ENCODE results near the gene SLC30A2. TPM values are rescaled to one million over a fixed set of nuclear protein-coding genes. Genes with fewer than 3 reads are reported as not detected.

Gene SLC30A2
- total and polyA plus RNA-seq, 9 of the 15 experiments (the other 6 are each of a cell fraction or from before 2014, with no cell fraction given), result 0.01 to 0.18 (median 0.06) TPM; not detected in 3

- TF ChIP-seq, protein P1, sequence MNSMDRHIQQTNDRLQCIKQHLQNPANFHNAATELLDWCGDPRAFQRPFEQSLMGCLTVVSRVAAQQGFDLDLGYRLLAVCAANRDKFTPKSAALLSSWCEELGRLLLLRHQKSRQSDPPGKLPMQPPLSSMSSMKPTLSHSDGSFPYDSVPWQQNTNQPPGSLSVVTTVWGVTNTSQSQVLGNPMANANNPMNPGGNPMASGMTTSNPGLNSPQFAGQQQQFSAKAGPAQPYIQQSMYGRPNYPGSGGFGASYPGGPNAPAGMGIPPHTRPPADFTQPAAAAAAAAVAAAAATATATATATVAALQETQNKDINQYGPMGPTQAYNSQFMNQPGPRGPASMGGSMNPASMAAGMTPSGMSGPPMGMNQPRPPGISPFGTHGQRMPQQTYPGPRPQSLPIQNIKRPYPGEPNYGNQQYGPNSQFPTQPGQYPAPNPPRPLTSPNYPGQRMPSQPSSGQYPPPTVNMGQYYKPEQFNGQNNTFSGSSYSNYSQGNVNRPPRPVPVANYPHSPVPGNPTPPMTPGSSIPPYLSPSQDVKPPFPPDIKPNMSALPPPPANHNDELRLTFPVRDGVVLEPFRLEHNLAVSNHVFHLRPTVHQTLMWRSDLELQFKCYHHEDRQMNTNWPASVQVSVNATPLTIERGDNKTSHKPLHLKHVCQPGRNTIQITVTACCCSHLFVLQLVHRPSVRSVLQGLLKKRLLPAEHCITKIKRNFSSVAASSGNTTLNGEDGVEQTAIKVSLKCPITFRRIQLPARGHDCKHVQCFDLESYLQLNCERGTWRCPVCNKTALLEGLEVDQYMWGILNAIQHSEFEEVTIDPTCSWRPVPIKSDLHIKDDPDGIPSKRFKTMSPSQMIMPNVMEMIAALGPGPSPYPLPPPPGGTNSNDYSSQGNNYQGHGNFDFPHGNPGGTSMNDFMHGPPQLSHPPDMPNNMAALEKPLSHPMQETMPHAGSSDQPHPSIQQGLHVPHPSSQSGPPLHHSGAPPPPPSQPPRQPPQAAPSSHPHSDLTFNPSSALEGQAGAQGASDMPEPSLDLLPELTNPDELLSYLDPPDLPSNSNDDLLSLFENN (IDR thresholded peaks at IDR 0.05; ENCODE audit: low read depth in 2 of 2, low read length in 2 of 2), result no peak
- no peak for TF ChIP-seq ZNF232 (CRISPR knock-in tag; IDR thresholded peaks at IDR 0.05)
- TF ChIP-seq ZNF12 (CRISPR knock-in tag; IDR thresholded peaks at IDR 0.05), result no peak
- no peak for TF ChIP-seq ARHGAP35 (IDR thresholded peaks at IDR 0.05; ENCODE audit: partially characterized antibody)
- TF ChIP-seq ZNF699 (CRISPR knock-in tag; IDR thresholded peaks at IDR 0.05; ENCODE audit: insufficient replicate concordance), result no peak
- 0 out of 2 replicates have a peak, but pooled peaks have one; percentile 17 for TF ChIP-seq ZNF263 (CRISPR knock-in tag; IDR thresholded peaks at IDR 0.05; ENCODE audit: borderline replicate concordance)
- TF ChIP-seq ZNF766 (CRISPR knock-in tag; conservative IDR thresholded peaks at IDR 0.05), result no peak
- TF ChIP-seq, protein P2, sequence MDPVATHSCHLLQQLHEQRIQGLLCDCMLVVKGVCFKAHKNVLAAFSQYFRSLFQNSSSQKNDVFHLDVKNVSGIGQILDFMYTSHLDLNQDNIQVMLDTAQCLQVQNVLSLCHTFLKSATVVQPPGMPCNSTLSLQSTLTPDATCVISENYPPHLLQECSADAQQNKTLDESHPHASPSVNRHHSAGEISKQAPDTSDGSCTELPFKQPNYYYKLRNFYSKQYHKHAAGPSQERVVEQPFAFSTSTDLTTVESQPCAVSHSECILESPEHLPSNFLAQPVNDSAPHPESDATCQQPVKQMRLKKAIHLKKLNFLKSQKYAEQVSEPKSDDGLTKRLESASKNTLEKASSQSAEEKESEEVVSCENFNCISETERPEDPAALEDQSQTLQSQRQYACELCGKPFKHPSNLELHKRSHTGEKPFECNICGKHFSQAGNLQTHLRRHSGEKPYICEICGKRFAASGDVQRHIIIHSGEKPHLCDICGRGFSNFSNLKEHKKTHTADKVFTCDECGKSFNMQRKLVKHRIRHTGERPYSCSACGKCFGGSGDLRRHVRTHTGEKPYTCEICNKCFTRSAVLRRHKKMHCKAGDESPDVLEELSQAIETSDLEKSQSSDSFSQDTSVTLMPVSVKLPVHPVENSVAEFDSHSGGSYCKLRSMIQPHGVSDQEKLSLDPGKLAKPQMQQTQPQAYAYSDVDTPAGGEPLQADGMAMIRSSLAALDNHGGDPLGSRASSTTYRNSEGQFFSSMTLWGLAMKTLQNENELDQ (CRISPR knock-in tag; IDR thresholded peaks at IDR 0.05; ENCODE audit: borderline replicate concordance), result no peak
- TF ChIP-seq FOXJ2 (tag; IDR thresholded peaks at IDR 0.05), result no peak
- 0 out of 2 replicates have a peak, but pooled peaks have one; percentile 40 for TF ChIP-seq RUNX1 (IDR thresholded peaks at IDR 0.05; ENCODE audit: low read depth)
- TF ChIP-seq CEBPG (CRISPR knock-in tag; IDR thresholded peaks at IDR 0.05), result peak; percentile 31; the same call in 1 of the 2 replicates
- no peak for TF ChIP-seq CEBPG (tag; conservative IDR thresholded peaks at IDR 0.05 in 1 of 2, IDR thresholded peaks at IDR 0.05 in 1 of 2)
- TF ChIP-seq HLTF (IDR thresholded peaks at IDR 0.05), result 0 out of 2 replicates have a peak, but pooled peaks have one; percentile 15
- TF ChIP-seq, protein P3, sequence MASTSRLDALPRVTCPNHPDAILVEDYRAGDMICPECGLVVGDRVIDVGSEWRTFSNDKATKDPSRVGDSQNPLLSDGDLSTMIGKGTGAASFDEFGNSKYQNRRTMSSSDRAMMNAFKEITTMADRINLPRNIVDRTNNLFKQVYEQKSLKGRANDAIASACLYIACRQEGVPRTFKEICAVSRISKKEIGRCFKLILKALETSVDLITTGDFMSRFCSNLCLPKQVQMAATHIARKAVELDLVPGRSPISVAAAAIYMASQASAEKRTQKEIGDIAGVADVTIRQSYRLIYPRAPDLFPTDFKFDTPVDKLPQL (IDR thresholded peaks at IDR 0.05; ENCODE audit: extremely low read depth, insufficient read length), result no peak
- TF ChIP-seq, protein P4, sequence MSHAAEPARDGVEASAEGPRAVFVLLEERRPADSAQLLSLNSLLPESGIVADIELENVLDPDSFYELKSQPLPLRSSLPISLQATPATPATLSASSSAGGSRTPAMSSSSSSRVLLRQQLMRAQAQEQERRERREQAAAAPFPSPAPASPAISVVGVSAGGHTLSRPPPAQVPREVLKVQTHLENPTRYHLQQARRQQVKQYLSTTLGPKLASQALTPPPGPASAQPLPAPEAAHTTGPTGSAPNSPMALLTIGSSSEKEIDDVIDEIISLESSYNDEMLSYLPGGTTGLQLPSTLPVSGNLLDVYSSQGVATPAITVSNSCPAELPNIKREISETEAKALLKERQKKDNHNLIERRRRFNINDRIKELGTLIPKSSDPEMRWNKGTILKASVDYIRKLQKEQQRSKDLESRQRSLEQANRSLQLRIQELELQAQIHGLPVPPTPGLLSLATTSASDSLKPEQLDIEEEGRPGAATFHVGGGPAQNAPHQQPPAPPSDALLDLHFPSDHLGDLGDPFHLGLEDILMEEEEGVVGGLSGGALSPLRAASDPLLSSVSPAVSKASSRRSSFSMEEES (CRISPR knock-in tag; IDR thresholded peaks at IDR 0.05), result no peak
- TF ChIP-seq MAFF (IDR thresholded peaks at IDR 0.05; ENCODE audit: low read length), result no peak
- TF ChIP-seq SIX5 (IDR thresholded peaks at IDR 0.05; ENCODE audit: borderline replicate concordance in 1 of 2, insufficient read depth in 1 of 2, low read depth in 1 of 2, low read length in 2 of 2), result no peak
- TF ChIP-seq, protein P5, sequence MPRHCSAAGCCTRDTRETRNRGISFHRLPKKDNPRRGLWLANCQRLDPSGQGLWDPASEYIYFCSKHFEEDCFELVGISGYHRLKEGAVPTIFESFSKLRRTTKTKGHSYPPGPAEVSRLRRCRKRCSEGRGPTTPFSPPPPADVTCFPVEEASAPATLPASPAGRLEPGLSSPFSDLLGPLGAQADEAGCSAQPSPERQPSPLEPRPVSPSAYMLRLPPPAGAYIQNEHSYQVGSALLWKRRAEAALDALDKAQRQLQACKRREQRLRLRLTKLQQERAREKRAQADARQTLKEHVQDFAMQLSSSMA (CRISPR knock-in tag; IDR thresholded peaks at IDR 0.05), result no peak
Observed at GRCh38 chr1:26035959-26036755, 9.8 kb downstream of the SLC30A2 start (continued).
